ENCODE data around the gene VSTM1. TPM values are rescaled to one million over a fixed set of nuclear protein-coding genes. Genes with fewer than 3 reads are reported as not detected.
"Not testable (repeated sequence)": the region's sequence is repeated elsewhere in the genome, so short reads cannot be mapped to it uniquely, and the experiment has no call there.

The VSTM1 gene
- polyA plus RNA-seq, 3 donors, result 3.7 to 172 (median 137) TPM

GRCh38 chr19:54041969-54042606 lies 21.6 kb downstream of the VSTM1 start:
- Histone ChIP-seq H2AFZ (ENCODE audit: insufficient read depth, low read depth, low read length, poor library complexity, severe bottlenecking) (no peak overlapping the region), H3K36me3 (replicated peaks in 1 of 2; ENCODE audit: control insufficient read depth in 1 of 2, insufficient read depth in 2 of 2, low read length in 2 of 2) (peaks cover 5 to 51% of the 10 kb centered on the region in 2 donors), H3K9ac (ENCODE audit: insufficient read depth, low read length, poor library complexity, severe bottlenecking) (no peak overlapping the region), H3K4me2 (replicated peaks; ENCODE audit: extremely low read depth, low read length, poor library complexity, severe bottlenecking) (no peak overlapping the region), H4K20me1 (ENCODE audit: insufficient read depth, low read length) (no peaks in the 10 kb centered on the region), H3K27me3 (ENCODE audit: control insufficient read depth in 2 of 2, insufficient read depth in 2 of 2, low read length in 2 of 2) (no peaks in the 10 kb centered on the region), H3K79me2 (ENCODE audit: insufficient read depth, low read length) (no peaks in the 10 kb centered on the region), H3K27ac (ENCODE audit: low read depth in 1 of 2, low read length in 2 of 2) (no peak overlapping the region), H3K4me1 (ENCODE audit: control insufficient read depth in 1 of 2, insufficient read depth in 2 of 2, low read length in 2 of 2) (peaks cover 5 to 8% of the 10 kb centered on the region in 2 donors), H3K9me3 (replicated peaks in 1 of 2; ENCODE audit: control insufficient read depth in 1 of 2, insufficient read depth in 1 of 2, low read length in 2 of 2) (no peaks in the 10 kb centered on the region), H3K4me3 (replicated peaks in 1 of 3; ENCODE audit: low read depth in 2 of 3, low read length in 3 of 3) (no peak overlapping the region)
- Mint-ChIP-seq H3K4me3 (no peak overlapping the region), H3K36me3 (peaks cover 26 to 51% of the 10 kb centered on the region in 2 donors), H3K9me3 (peaks cover 0 to 4% (median 2%) of the 10 kb centered on the region in 7 donors), H3K27ac (no peak overlapping the region), H3K4me1 (no peaks in the 10 kb centered on the region), H3K27me3 (ENCODE audit: low read depth in 3 of 3) (peaks cover 7 to 19% (median 17%) of the 10 kb centered on the region in 3 donors)
- intact Hi-C loops (cut with micrococcal nuclease), result loop anchor here in 1 of 2 donors (10.0 kb wide), 1 partner anchor 53 kb away; no protein-coding TSS in a partner anchor
- TF ChIP-seq CTCF (IDR thresholded peaks at IDR 0.05), result no peak
- no peak for DNase-seq
- 86% methylated on average over 4 of the region's 9 CpGs for WGBS (ENCODE audit: insufficient coverage)

GRCh38 chr19:54040003-54040402 lies 23.7 kb downstream of the VSTM1 start:
- Histone ChIP-seq H3K4me1 (ENCODE audit: control insufficient read depth in 1 of 2, insufficient read depth in 2 of 2, low read length in 2 of 2) (no peaks in the 10 kb centered on the region), H2AFZ (ENCODE audit: insufficient read depth, low read depth, low read length, poor library complexity, severe bottlenecking) (no peak overlapping the region), H3K36me3 (replicated peaks in 1 of 2; ENCODE audit: control insufficient read depth in 1 of 2, insufficient read depth in 2 of 2, low read length in 2 of 2) (peaks cover 5 to 48% of the 10 kb centered on the region in 2 donors), H3K4me3 (replicated peaks in 1 of 3; ENCODE audit: low read depth in 2 of 3, low read length in 3 of 3) (no peak overlapping the region), H3K4me2 (replicated peaks; ENCODE audit: extremely low read depth, low read length, poor library complexity, severe bottlenecking) (no peak overlapping the region), H4K20me1 (ENCODE audit: insufficient read depth, low read length) (no peaks in the 10 kb centered on the region), H3K9ac (ENCODE audit: insufficient read depth, low read length, poor library complexity, severe bottlenecking) (no peak overlapping the region), H3K79me2 (ENCODE audit: insufficient read depth, low read length) (no peaks in the 10 kb centered on the region), H3K27ac (ENCODE audit: low read depth in 1 of 2, low read length in 2 of 2) (no peak overlapping the region), H3K9me3 (replicated peaks in 1 of 2; ENCODE audit: control insufficient read depth in 1 of 2, insufficient read depth in 1 of 2, low read length in 2 of 2) (no peaks in the 10 kb centered on the region), H3K27me3 (ENCODE audit: control insufficient read depth in 2 of 2, insufficient read depth in 2 of 2, low read length in 2 of 2) (no peaks in the 10 kb centered on the region)
- no CpG with 5 or more reads among the region's 4 CpGs for WGBS (ENCODE audit: insufficient coverage)
- no peaks in the 10 kb centered on the region for H3K4me1 Mint-ChIP-seq
- TF ChIP-seq CTCF (IDR thresholded peaks at IDR 0.05), result no peak
- peaks cover 0 to 4% (median 2%) of the 10 kb centered on the region in 7 donors for H3K9me3 Mint-ChIP-seq
- no peak overlapping the region for H3K4me3 Mint-ChIP-seq
- no peak overlapping the region for H3K27ac Mint-ChIP-seq
- intact Hi-C loops (cut with micrococcal nuclease), result loop anchor here in 1 of 2 donors (10.0 kb wide), 1 partner anchor 55 kb away; no protein-coding TSS in a partner anchor
- DNase-seq, result no peak
- peaks cover 26 to 45% of the 10 kb centered on the region in 2 donors for H3K36me3 Mint-ChIP-seq
- H3K27me3 Mint-ChIP-seq (ENCODE audit: low read depth in 3 of 3), result peaks cover 7 to 17% (median 16%) of the 10 kb centered on the region in 3 donors

- H3K4me1 ChIP-seq (ENCODE audit: control insufficient read depth in 1 of 2, insufficient read depth in 2 of 2, low read length in 2 of 2); H2AFZ ChIP-seq (ENCODE audit: insufficient read depth, low read depth, low read length, poor library complexity, severe bottlenecking); intact Hi-C loops (cut with micrococcal nuclease); H3K27ac ChIP-seq (ENCODE audit: low read depth in 1 of 2, low read length in 2 of 2); H3K4me2 ChIP-seq (replicated peaks; ENCODE audit: extremely low read depth, low read length, poor library complexity, severe bottlenecking); H3K9me3 ChIP-seq (replicated peaks in 1 of 2; ENCODE audit: control insufficient read depth in 1 of 2, insufficient read depth in 1 of 2, low read length in 2 of 2); H3K4me1 Mint-ChIP-seq; H3K9ac ChIP-seq (ENCODE audit: insufficient read depth, low read length, poor library complexity, severe bottlenecking); DNase-seq; H3K9me3 Mint-ChIP-seq; H3K4me3 ChIP-seq (replicated peaks in 1 of 3; ENCODE audit: low read depth in 2 of 3, low read length in 3 of 3); H3K79me2 ChIP-seq (ENCODE audit: insufficient read depth, low read length); H3K4me3 Mint-ChIP-seq; H4K20me1 ChIP-seq (ENCODE audit: insufficient read depth, low read length); H3K27ac Mint-ChIP-seq; H3K27me3 ChIP-seq (ENCODE audit: control insufficient read depth in 2 of 2, insufficient read depth in 2 of 2, low read length in 2 of 2): not testable (repeated sequence)
- peaks cover 2 to 15% of the 10 kb centered on the region in 2 donors for H3K36me3 ChIP-seq (replicated peaks in 1 of 2; ENCODE audit: control insufficient read depth in 1 of 2, insufficient read depth in 2 of 2, low read length in 2 of 2)
- Mint-ChIP-seq H3K27me3 (ENCODE audit: low read depth in 3 of 3) (peaks cover 7 to 18% (median 8%) of the 10 kb centered on the region in 3 donors), H3K36me3 (peaks cover 9 to 16% of the 10 kb centered on the region in 2 donors)
- 100% methylated on average over 3 of the region's 5 CpGs for WGBS (ENCODE audit: insufficient coverage)
Observed at GRCh38 chr19:54036542-54036941, 27.2 kb downstream of the VSTM1 start.

All from CD14-positive monocyte (primary cell).